ENCODE measurements around the gene OR5H1. TPM values are rescaled to one million over a fixed set of nuclear protein-coding genes. Genes with fewer than 3 reads are reported as not detected.

OR5H1 gene
- not detected in 2 replicates for total RNA-seq
- long read RNA-seq, result 0 reads

- DNase-seq (ENCODE audit: extremely low spot score, unreplicated experiment), result no peak
- Mint-ChIP-seq H3K27ac (ENCODE audit: unreplicated experiment) (no peak within 1 kb of the TSS), H3K9me3 (ENCODE audit: unreplicated experiment) (no peaks in the 10 kb centered on the region), H3K36me3 (ENCODE audit: unreplicated experiment) (no peaks in the 10 kb centered on the region), H3K27me3 (ENCODE audit: unreplicated experiment) (peaks cover 3% of the 10 kb centered on the region), H3K4me1 (ENCODE audit: unreplicated experiment) (no peaks in the 10 kb centered on the region), H3K4me3 (ENCODE audit: unreplicated experiment) (no peak within 1 kb of the TSS)
- no peak for TF ChIP-seq CTCF (IDR thresholded peaks at IDR 0.05)
Measured at GRCh38 chr3:98130421-98130820, at the start of gene OR5H1. TSS of gene OR5H1 (plus strand) at chr3:98130721. CDS start at chr3:98132698, 1,977 bp downstream.

- H3K9me3 Mint-ChIP-seq (ENCODE audit: unreplicated experiment), result no peaks in the 10 kb centered on the region
- H3K27ac Mint-ChIP-seq (ENCODE audit: unreplicated experiment), result no peak within 1 kb of the TSS
- no peak for DNase-seq (ENCODE audit: extremely low spot score, unreplicated experiment)
- no peaks in the 10 kb centered on the region for H3K4me1 Mint-ChIP-seq (ENCODE audit: unreplicated experiment)
- H3K27me3 Mint-ChIP-seq (ENCODE audit: unreplicated experiment), result peaks cover 3% of the 10 kb centered on the region
- TF ChIP-seq CTCF (IDR thresholded peaks at IDR 0.05), result no peak
- H3K36me3 Mint-ChIP-seq (ENCODE audit: unreplicated experiment), result no peaks in the 10 kb centered on the region
- no peak within 1 kb of the TSS for H3K4me3 Mint-ChIP-seq (ENCODE audit: unreplicated experiment)
Measured at GRCh38 chr3:98086873-98087272, 43.6 kb upstream of the OR5H1 start, which contains the start of gene OR5AC2. TSS of gene OR5AC2 (plus strand) at chr3:98087173. CDS start at chr3:98087173, 0 bp downstream.

- Mint-ChIP-seq H3K36me3 (ENCODE audit: unreplicated experiment) (no peaks in the 10 kb centered on the region), H3K27ac (ENCODE audit: unreplicated experiment) (no peak overlapping the region), H3K4me3 (ENCODE audit: unreplicated experiment) (no peak overlapping the region), H3K27me3 (ENCODE audit: unreplicated experiment) (peaks cover 2% of the 10 kb centered on the region), H3K4me1 (ENCODE audit: unreplicated experiment) (no peaks in the 10 kb centered on the region), H3K9me3 (ENCODE audit: unreplicated experiment) (no peaks in the 10 kb centered on the region)
- no peak for DNase-seq (ENCODE audit: extremely low spot score, unreplicated experiment)
- no peak for TF ChIP-seq CTCF (IDR thresholded peaks at IDR 0.05)
Measured at GRCh38 chr3:98095882-98096281, 34.6 kb upstream of the OR5H1 start.

- no peaks in the 10 kb centered on the region for H3K4me1 Mint-ChIP-seq (ENCODE audit: unreplicated experiment)
- peaks cover 2% of the 10 kb centered on the region for H3K27me3 Mint-ChIP-seq (ENCODE audit: unreplicated experiment)
- no peak overlapping the region for H3K4me3 Mint-ChIP-seq (ENCODE audit: unreplicated experiment)
- H3K36me3 Mint-ChIP-seq (ENCODE audit: unreplicated experiment), result no peaks in the 10 kb centered on the region
- DNase-seq (ENCODE audit: extremely low spot score, unreplicated experiment), result no peak
- H3K27ac Mint-ChIP-seq (ENCODE audit: unreplicated experiment), result no peak overlapping the region
- no peaks in the 10 kb centered on the region for H3K9me3 Mint-ChIP-seq (ENCODE audit: unreplicated experiment)
- no peak for TF ChIP-seq CTCF (IDR thresholded peaks at IDR 0.05)
Measured at GRCh38 chr3:98099848-98100247, 30.7 kb upstream of the OR5H1 start.

GRCh38 chr3:98108162-98108561 lies 22.4 kb upstream of the OR5H1 start:
- Mint-ChIP-seq H3K36me3 (ENCODE audit: unreplicated experiment) (no peaks in the 10 kb centered on the region), H3K4me3 (ENCODE audit: unreplicated experiment) (no peak overlapping the region), H3K27ac (ENCODE audit: unreplicated experiment) (no peak overlapping the region), H3K9me3 (ENCODE audit: unreplicated experiment) (peaks cover 4% of the 10 kb centered on the region), H3K27me3 (ENCODE audit: unreplicated experiment) (peaks cover 7% of the 10 kb centered on the region), H3K4me1 (ENCODE audit: unreplicated experiment) (no peaks in the 10 kb centered on the region)
- no peak for TF ChIP-seq CTCF (IDR thresholded peaks at IDR 0.05)
- DNase-seq (ENCODE audit: extremely low spot score, unreplicated experiment), result no peak
